Kidney epithelial cell (primary cell): ENCODE data around the gene CHST6. TPM values are rescaled to one million over a fixed set of nuclear protein-coding genes. Genes with fewer than 3 reads are reported as not detected.

Source experiments
- DNase-seq: peaks from one replicate; pipeline ENCODE4 v3.0.0-alpha.2; 2010; ENCODE audit warnings: low read depth
- H3K27me3 ChIP-seq: 2 replicates; pipeline ENCODE4 v1.6.0; 2011; ENCODE audit warnings: low read length; ENCODE audit not compliant: control insufficient read depth, insufficient read depth
- H3K36me3 ChIP-seq: 2 replicates; pipeline ENCODE4 v1.5.1; 2011; ENCODE audit warnings: low read length; ENCODE audit not compliant: control insufficient read depth, insufficient read depth
- H3K4me3 ChIP-seq: 2 replicates; pipeline ENCODE4 v1.5.1; 2011; ENCODE audit warnings: low read depth, mild to moderate bottlenecking, control low read depth, low read length
- total RNA-seq: library from RNA; depleted of rRNA; stranded (reverse); fragments of >200 nt; gene quantifications from 2 replicates; pipeline ENCODE4 v1.2.3, GENCODE V29; 2015
- TF ChIP-seq, protein P1 (sequence below): IDR thresholded peaks from 2 replicates; pipeline ENCODE4 v1.5.1; 2011; ENCODE audit warnings: mild to moderate bottlenecking, moderate library complexity, low read length, control low read depth, inconsistent platforms; ENCODE audit not compliant: insufficient read depth, poor library complexity, severe bottlenecking

CHST6 gene
- total RNA-seq, 1 donor from 2014 or later: 2.4 TPM

DNA sequence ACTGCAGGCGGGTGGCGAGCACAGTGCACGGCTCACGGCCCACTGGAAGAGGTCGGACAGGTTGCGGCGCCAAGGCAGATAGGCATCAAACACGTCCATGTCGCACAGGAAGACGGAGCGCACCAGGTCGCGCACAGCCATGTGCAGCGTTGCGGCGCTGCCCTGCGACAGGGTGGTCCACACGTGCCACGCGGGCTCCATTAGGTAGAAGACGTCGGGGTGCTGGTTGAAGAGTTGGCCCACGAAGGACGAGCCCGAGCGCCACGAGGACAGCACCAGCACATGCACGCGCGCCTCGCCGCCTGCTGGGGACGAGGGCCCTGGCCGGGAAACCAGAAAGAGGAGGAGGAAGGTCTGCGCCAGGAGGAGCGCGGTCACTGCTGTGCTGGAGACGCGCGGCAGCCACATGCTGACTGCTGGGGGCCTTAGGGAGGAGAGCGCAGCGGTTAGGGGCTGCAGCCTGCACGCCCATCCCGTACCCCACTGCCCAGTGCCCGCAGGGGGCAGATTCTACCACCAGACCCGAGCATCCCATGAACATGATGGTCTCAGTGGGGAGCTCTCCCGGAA lies 15.7 kb downstream of the CHST6 start:
- DNase-seq: no peak
- no peaks in the 10 kb centered on the region for H3K27me3 ChIP-seq
- H3K36me3 ChIP-seq: no peaks in the 10 kb centered on the region
- TF ChIP-seq, protein P1, sequence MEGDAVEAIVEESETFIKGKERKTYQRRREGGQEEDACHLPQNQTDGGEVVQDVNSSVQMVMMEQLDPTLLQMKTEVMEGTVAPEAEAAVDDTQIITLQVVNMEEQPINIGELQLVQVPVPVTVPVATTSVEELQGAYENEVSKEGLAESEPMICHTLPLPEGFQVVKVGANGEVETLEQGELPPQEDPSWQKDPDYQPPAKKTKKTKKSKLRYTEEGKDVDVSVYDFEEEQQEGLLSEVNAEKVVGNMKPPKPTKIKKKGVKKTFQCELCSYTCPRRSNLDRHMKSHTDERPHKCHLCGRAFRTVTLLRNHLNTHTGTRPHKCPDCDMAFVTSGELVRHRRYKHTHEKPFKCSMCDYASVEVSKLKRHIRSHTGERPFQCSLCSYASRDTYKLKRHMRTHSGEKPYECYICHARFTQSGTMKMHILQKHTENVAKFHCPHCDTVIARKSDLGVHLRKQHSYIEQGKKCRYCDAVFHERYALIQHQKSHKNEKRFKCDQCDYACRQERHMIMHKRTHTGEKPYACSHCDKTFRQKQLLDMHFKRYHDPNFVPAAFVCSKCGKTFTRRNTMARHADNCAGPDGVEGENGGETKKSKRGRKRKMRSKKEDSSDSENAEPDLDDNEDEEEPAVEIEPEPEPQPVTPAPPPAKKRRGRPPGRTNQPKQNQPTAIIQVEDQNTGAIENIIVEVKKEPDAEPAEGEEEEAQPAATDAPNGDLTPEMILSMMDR: no peak
- H3K4me3 ChIP-seq: no peak overlapping the region

DNA sequence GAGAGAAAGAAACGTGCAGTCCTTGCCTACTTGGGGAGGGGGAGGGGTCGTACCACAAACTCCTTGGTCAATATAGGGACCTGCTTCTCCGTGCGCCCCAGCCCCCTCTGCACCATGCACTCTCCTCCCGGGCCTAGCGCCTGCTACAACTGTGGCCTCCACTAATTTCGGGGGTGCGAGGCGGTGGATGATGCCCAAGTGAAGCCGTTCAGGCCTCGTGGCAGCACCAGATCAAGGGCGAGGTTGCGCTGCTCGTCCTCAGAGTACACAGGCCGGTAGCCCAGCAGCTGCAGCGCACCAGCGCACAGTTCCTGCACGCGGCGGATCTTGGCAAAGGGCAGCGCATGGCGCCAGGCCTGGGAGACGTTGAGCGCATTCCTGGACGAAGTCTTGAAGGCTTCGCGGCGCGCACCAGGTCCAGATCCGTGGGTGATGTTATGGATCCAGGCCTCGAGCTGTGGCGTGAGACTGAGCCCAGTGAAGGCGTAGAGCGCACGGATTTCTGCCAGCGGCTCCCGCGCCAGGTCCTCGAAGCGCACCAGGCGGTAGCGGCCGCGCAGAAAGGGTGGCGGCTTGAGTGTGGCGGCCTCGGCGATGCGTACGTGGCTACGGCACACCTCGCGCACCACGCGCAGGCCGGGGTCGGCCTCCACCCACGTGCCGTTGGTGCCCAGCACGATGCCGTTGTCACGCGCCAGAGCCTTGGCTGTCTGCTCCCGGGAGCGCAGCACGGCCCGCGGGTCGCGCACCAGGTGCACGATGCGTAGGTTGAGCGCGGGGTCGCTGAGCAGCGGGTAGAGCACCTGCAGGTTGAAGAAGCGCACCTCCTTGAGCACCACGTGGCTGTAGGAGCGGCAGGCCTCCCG lies 16.5 kb downstream of the CHST6 start:
- no peak for DNase-seq
- TF ChIP-seq, protein P1: no peak
- H3K27me3 ChIP-seq: no peaks in the 10 kb centered on the region
- H3K4me3 ChIP-seq: no peak overlapping the region
- no peaks in the 10 kb centered on the region for H3K36me3 ChIP-seq

DNA sequence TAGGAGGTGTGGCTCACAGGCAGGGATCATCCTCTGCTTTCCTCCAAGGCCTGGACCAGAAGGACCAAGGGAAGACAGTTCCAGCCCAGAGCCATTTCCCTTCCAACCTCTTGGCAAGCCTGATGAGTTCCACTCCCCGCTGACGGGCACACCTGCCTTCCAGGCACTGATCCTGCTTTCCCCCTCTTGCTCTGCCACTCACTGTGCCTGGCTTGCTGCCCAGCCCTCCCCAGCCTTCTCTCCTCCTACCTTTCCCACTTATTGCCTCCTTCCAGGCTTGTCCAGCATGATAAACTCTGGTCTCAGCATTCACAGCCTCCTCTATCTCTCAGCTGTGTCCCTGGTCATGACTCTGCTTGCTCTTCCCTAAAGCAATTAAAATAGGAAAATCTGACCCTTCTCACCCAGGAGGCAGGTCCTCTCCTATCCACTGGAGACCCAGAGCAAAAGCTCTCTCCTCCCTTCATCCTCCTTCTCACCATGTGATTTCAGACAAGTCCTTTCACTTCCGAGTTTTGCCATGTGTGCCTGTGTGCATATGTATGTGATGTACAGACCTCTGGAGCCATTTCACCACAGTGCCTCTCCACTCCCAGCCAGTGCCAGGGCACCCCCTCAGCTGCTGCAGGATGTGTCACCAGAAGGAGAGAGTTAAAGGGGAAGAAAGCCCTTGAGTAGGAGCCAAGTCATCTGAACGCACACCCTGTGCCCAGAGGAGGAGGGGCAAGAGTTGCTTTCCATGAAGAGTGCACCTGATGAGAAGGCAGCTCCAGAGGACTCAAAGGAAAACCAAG lies 17.4 kb downstream of the CHST6 start:
- no peak overlapping the region for H3K4me3 ChIP-seq
- TF ChIP-seq, protein P1: no peak
- no peaks in the 10 kb centered on the region for H3K27me3 ChIP-seq
- DNase-seq: no peak
- no peaks in the 10 kb centered on the region for H3K36me3 ChIP-seq

DNA sequence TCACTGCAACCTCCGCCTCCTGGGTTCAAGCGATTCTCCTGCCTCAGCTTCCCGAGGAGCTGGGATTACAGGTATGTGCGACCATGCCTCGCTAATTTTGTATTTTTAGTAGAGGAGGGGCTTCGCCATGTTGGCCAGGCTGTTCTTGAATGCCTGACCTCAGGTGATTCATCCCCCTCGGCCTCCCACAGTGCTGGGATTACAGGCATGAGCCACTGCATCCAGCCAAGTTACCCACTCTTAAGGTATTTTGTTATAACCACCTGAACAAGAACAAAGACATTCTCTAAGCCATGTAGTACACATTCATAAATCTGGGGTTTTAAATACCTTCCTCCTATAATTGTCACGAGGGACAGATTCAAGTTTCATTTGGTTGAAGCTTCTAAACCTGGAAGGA lies 18.4 kb downstream of the CHST6 start:
- H3K36me3 ChIP-seq: no peaks in the 10 kb centered on the region
- peak; percentile 69 for DNase-seq
- TF ChIP-seq, protein P1: no peak
- H3K4me3 ChIP-seq: no peak overlapping the region
- no peaks in the 10 kb centered on the region for H3K27me3 ChIP-seq

DNA sequence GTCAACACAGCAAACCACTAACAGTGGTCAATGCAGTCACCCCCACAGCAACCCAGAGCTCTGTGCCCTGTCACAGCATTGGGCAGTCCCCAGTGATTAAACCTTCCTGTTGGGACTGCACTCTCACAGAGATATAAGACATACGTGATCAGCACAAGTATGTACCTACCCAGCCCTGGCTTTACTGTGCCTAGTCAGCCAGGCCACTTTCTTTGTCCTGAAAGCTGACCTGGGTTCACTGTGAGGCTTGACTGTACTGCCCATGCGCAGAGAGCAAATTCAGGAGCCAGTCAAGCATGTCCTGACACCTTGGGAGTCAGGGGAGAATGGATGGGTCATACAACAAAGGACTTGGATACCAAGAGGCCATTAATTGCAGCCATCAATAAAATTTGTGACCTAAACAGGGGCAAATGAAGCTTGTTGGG lies 19.8 kb downstream of the CHST6 start:
- Histone ChIP-seq H3K27me3 (no peaks in the 10 kb centered on the region), H3K36me3 (no peaks in the 10 kb centered on the region), H3K4me3 (no peak overlapping the region)
- no peak for DNase-seq
- TF ChIP-seq, protein P1: no peak
